Brain microvascular endothelial cell (primary cell): ENCODE data around the gene MEG3.

Source experiments
- DNase-seq: peaks from one replicate; pipeline ENCODE4 v3.0.0-alpha.2; 2020
- H3K27ac ChIP-seq: fragments of 250-450 bp; sonication (Bioruptor Pico); 2 replicates; pipeline ENCODE4 v1.5.1; 2020; ENCODE audit warnings: mild to moderate bottlenecking, moderate library complexity
- H3K27me3 ChIP-seq: fragments of 250-450 bp; sonication (Bioruptor Pico); replicated peaks from 2 replicates; pipeline ENCODE4 v1.5.1; 2020; ENCODE audit warnings: mild to moderate bottlenecking
- H3K36me3 ChIP-seq: fragments of 250-450 bp; sonication (Bioruptor Pico); replicated peaks from 2 replicates; pipeline ENCODE4 v1.5.1; 2020; ENCODE audit warnings: mild to moderate bottlenecking
- H3K4me3 ChIP-seq: 2 replicates; pipeline ENCODE4 v1.5.1; 2011; ENCODE audit warnings: low read depth, mild to moderate bottlenecking, control low read depth, low read length, moderate library complexity
- in situ Hi-C: cut with HindIII; loops from 2 replicates; pipeline ENCODE4 v1.10.0; 2017; ENCODE audit warnings: low sequenced_read_pairs, low pct_ligation_motif_present
- TF ChIP-seq, protein P1 (sequence below): IDR thresholded peaks from 2 replicates; pipeline ENCODE4 v1.5.1; 2011; ENCODE audit warnings: low read depth, mild to moderate bottlenecking, moderate library complexity, low read length, control low read depth, inconsistent platforms; ENCODE audit errors: missing control alignments

The MEG3 gene

DNA sequence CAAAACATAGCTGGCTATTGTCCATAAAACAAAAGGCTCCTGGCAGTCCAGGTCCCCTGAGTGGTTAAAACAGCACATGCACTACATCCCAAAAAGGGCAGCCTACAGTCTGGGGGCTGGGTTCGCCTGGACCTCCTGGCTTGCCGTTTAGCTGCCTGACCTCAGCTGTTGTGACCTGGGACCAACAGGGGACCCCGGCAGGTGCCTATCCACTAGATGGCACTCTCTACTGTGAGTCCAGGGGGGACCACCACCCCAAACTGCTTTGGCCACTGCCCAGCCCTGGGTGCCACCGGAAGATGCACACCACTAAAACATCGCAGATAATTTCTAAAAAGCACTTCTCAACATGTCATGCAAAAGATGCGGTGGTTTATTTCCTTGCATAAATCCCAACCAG is 80.5 kb downstream of the MEG3 start:
- TF ChIP-seq, protein P1, sequence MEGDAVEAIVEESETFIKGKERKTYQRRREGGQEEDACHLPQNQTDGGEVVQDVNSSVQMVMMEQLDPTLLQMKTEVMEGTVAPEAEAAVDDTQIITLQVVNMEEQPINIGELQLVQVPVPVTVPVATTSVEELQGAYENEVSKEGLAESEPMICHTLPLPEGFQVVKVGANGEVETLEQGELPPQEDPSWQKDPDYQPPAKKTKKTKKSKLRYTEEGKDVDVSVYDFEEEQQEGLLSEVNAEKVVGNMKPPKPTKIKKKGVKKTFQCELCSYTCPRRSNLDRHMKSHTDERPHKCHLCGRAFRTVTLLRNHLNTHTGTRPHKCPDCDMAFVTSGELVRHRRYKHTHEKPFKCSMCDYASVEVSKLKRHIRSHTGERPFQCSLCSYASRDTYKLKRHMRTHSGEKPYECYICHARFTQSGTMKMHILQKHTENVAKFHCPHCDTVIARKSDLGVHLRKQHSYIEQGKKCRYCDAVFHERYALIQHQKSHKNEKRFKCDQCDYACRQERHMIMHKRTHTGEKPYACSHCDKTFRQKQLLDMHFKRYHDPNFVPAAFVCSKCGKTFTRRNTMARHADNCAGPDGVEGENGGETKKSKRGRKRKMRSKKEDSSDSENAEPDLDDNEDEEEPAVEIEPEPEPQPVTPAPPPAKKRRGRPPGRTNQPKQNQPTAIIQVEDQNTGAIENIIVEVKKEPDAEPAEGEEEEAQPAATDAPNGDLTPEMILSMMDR = peak; percentile 55
- in situ Hi-C loops = no loop called here
- Histone ChIP-seq H3K27me3 (peaks cover 2% of the 10 kb centered on the region), H3K36me3 (peaks cover 61% of the 10 kb centered on the region), H3K27ac (no peak overlapping the region), H3K4me3 (no peak overlapping the region)
- no peak for DNase-seq

DNA sequence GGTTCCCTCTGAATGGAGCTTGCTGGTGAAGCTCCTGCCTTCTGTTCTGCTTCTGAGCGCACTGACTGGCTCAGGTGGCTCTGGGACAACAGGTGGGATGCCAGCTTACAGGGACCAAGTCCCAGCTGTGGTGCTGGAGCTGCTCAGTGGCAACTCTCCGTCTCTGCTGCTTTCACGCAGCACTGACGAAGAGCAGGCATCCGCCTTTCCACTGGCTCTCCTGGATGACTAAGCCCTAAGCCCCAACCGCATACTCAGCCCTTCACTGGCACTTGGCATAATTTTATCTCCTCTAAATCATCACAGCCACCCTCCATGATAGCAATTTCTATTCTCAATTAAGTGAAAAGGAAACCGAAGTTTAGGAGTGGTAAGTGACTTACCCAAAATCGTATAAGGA is 81.3 kb downstream of the MEG3 start:
- peaks cover 2% of the 10 kb centered on the region for H3K27me3 ChIP-seq
- no peak overlapping the region for H3K27ac ChIP-seq
- TF ChIP-seq, protein P1 = no peak
- no peak for DNase-seq
- peaks cover 55% of the 10 kb centered on the region for H3K36me3 ChIP-seq
- in situ Hi-C loops = no loop called here
- no peak overlapping the region for H3K4me3 ChIP-seq

DNA sequence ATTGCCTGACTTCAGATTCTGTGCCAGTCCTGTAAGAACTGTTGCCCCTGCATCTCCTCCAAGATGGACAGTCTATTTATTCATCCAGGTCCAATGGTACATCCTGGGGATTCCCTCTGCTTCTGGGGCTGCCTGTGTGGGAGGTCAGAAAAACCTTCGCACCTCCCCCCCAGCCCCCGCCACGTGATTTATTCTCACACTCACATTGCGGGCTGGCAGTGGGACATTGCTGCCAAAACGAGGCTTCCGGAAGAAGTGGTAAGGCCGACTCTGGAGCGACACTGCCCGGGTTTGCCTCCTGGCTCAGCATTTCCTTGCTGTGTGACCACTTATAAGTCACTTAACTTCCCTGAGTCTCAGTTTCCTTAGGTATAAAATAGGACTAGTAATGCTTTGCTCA is 83.5 kb downstream of the MEG3 start:
- no peak for DNase-seq
- in situ Hi-C loops = no loop called here
- H3K4me3 ChIP-seq = no peak overlapping the region
- no peaks in the 10 kb centered on the region for H3K27me3 ChIP-seq
- TF ChIP-seq, protein P1 = no peak
- no peak overlapping the region for H3K27ac ChIP-seq
- H3K36me3 ChIP-seq = peaks cover 49% of the 10 kb centered on the region
